PFSK-1 (cell line): ENCODE results near the gene TMEM132A.

Experiments used
- FOXP2 ChIP-seq: optimal IDR thresholded peaks from 2 replicates; pipeline ENCODE3; 2011; ENCODE audit warnings: borderline replicate concordance, control low read depth, inconsistent platforms; ENCODE audit not compliant: insufficient read depth; ENCODE audit errors: extremely low read length, extremely low read depth
- POLR2AphosphoS5 ChIP-seq: IDR thresholded peaks from 2 replicates; pipeline ENCODE4 v1.6.1; 2012; ENCODE audit warnings: low read depth, mild to moderate bottlenecking, control low read depth, low read length, moderate library complexity
- SIN3A ChIP-seq: IDR thresholded peaks from 2 replicates; pipeline ENCODE4 v1.6.1; 2012; ENCODE audit warnings: mild to moderate bottlenecking, low read length, moderate library complexity, borderline replicate concordance; ENCODE audit not compliant: insufficient read depth
- TAF1 ChIP-seq: IDR thresholded peaks from 2 replicates; pipeline ENCODE4 v1.6.1; 2012; ENCODE audit warnings: low read length, control low read depth, borderline replicate concordance; ENCODE audit not compliant: insufficient read depth
- TF ChIP-seq, protein P1 (sequence below), 2 experiments: IDR thresholded peaks; 2 replicates each; pipeline versions ENCODE4 v1.6.1 to v1.8.0; 2011 to 2012; ENCODE audit warnings: low read depth in 2 of 2, low read length in 2 of 2, control low read depth in 1 of 2, inconsistent platforms in 1 of 2, mild to moderate bottlenecking in 1 of 2, moderate library complexity in 1 of 2; ENCODE audit not compliant: insufficient read depth in 1 of 2

Gene TMEM132A

DNA sequence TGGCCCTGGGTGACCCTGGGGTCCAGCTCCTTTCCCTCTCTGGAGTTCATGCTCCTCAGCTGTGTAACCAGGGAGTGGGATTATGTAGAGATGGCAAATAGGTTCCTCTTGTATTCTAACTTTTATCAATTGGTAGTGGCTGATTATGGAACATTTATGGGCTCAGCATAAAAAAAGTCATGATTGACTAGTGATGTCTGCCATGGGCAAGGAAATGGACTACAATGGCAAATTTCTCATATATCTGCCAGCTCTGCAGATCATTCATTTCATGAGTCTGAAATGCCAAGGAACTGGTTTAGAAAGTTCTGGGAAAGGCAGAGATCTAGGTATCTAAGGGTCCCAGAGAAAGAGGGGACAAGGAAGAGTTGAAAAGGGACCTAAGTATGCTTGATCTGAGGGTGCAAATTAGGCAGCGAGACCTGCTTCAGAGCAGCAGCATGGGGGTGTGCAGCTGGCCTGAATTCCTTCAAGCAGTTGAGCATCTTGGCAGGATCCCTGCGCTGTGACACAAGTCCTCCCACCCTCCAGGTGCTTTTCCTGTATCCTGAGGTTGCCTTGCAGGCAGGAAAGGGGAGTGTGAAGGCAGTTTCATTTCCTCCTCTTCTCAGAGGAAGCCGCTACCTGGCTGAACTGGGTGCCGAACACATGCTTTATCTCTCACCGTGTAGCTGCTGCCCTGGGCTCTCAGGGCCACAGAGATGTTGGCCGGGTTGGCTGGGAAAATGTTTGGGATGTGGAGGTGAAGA is 17.3 kb downstream of the TMEM132A start:
- TF ChIP-seq, protein P1, sequence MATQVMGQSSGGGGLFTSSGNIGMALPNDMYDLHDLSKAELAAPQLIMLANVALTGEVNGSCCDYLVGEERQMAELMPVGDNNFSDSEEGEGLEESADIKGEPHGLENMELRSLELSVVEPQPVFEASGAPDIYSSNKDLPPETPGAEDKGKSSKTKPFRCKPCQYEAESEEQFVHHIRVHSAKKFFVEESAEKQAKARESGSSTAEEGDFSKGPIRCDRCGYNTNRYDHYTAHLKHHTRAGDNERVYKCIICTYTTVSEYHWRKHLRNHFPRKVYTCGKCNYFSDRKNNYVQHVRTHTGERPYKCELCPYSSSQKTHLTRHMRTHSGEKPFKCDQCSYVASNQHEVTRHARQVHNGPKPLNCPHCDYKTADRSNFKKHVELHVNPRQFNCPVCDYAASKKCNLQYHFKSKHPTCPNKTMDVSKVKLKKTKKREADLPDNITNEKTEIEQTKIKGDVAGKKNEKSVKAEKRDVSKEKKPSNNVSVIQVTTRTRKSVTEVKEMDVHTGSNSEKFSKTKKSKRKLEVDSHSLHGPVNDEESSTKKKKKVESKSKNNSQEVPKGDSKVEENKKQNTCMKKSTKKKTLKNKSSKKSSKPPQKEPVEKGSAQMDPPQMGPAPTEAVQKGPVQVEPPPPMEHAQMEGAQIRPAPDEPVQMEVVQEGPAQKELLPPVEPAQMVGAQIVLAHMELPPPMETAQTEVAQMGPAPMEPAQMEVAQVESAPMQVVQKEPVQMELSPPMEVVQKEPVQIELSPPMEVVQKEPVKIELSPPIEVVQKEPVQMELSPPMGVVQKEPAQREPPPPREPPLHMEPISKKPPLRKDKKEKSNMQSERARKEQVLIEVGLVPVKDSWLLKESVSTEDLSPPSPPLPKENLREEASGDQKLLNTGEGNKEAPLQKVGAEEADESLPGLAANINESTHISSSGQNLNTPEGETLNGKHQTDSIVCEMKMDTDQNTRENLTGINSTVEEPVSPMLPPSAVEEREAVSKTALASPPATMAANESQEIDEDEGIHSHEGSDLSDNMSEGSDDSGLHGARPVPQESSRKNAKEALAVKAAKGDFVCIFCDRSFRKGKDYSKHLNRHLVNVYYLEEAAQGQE (IDR thresholded peaks at IDR 0.05; ENCODE audit: insufficient read depth in 1 of 2, low read depth in 2 of 2, low read length in 2 of 2): no peak
- TF ChIP-seq SIN3A (no peak), FOXP2 (no peak), POLR2AphosphoS5 (no peak), TAF1 (no peak)

DNA sequence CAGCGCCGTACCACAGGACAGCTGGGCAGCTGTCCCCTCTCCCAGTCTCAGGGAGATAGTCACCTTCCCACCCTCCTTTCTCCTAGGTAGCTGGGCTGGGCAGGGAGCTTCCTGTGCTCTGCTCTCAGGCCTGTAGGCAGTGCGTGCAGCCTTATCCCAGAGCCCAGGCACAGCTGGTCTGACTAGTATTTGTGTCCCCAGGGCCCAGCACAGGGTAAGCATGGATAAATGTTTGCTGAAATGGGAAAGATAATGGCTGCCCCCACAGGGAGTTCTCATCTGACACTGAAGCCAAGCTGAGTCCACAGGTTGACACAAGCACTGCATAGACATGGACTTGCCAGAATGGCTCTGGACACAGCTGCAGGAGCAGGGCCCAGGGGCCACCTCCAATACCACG is 18.0 kb downstream of the TMEM132A start:
- TF ChIP-seq FOXP2 (no peak), SIN3A (no peak), TAF1 (no peak), POLR2AphosphoS5 (no peak)
- TF ChIP-seq, protein P1 (IDR thresholded peaks at IDR 0.05; ENCODE audit: insufficient read depth in 1 of 2, low read depth in 2 of 2, low read length in 2 of 2): no peak

DNA sequence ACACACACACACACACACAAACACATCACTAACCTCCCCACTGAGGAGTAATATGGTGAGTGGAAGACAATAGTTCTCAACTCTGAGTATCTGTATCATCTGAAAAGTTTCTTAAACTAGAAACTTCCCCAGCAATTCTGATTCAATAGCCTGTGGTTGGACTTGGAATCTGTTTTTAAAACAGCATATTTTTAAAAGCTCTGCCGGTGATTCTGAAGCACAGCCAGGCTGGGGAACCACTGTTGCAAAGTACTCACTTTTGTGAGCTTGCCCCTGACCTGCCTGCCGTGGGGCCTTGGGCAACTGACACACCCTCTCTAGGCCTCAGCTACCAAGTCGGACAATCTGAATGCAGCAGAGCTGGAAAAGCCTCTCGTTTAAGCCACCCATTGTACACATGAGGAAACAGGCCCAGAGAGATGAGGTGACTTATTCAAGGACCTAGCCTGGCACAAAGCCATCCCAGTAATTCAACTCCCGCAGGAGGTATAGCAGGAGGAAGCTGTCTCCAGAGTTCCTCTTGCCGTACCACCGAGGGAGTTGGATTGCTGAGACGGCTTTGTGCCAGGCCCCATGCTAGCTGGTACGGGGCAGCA is 18.8 kb downstream of the TMEM132A start:
- TF ChIP-seq SIN3A: no peak
- no peak for TF ChIP-seq POLR2AphosphoS5
- TF ChIP-seq TAF1: no peak
- TF ChIP-seq FOXP2: no peak
- TF ChIP-seq, protein P1 (IDR thresholded peaks at IDR 0.05; ENCODE audit: insufficient read depth in 1 of 2, low read depth in 2 of 2, low read length in 2 of 2): no peak

DNA sequence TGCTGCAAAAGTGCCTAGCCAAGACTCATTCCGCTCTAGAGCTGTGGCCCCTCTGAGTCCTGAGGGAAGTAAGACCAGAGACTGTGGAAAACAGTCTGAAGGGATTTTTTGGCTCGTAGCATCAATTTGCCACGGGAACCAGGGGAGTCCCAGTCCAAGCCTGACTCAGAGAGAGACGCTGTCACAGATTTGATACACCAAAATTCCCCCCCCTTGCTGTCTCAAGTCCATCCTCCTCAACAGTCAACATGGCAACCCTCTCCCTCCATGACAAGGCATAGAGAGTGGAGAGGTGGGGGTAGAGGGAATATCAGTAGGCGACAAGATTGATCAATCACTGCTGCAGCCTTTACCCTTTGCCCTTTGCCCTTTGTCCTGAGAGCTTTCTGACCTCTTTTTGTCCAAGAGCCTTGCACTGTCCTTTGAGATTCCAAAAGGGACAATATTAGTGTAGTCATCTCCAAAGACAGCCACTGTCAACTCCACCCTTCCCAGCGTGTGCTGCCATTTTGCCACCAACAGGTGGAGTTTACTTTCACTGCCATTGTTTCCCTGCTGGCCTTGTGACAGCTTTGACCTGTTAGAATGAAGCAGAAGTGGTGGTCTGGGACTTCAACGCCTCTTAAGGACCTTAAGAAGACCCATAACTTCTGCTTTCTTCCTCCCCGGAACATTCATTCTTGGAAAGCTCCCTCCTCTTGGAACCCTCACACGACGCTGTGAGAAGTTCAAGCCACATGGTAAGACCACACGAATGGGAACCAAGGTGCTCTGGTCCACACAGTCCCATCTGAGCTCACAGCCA is 20.4 kb downstream of the TMEM132A start:
- TF ChIP-seq, protein P1 (IDR thresholded peaks at IDR 0.05; ENCODE audit: insufficient read depth in 1 of 2, low read depth in 2 of 2, low read length in 2 of 2): no peak
- no peak for TF ChIP-seq POLR2AphosphoS5
- no peak for TF ChIP-seq SIN3A
- no peak for TF ChIP-seq TAF1
- no peak for TF ChIP-seq FOXP2
